GM18498 (cell line): ENCODE results near the gene CYBA.
A peak's percentile ranks its signal among the peaks of the same experiment; 100 is the strongest.

Experiments
- ATAC-seq: cut with Tn5 transposase; IDR thresholded peaks from one replicate; pipeline ENCODE4 v1.9.1; 2021; ENCODE audit warnings: mild to moderate bottlenecking, moderate library complexity; ENCODE audit not compliant: unreplicated experiment

Gene CYBA

DNA sequence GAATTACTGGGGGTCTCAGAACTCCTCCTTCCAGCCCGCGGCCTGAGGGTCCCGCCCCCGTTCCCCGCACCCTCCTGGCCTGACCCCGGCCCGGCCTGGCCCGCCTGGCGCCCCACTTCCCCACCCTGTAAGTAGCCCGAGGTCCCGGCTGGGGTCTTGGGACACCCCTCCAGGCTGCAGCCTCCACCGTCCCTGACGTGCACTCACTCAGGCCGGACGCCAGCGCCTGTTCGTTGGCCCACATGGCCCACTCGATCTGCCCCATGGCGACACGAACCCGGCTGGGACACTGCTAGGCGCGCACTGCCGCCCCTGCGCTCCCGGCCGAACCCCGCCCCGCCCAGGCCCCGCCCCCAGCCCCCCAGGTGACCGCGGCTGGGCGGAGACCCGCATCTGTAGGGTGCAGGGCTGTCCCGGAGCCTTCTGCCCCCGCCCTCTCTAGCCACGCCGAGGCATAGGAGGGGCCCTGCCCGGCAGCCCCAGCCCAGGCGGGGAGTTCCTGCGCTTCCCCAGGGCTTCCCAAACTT is at the start of gene CYBA:
TSS of gene CYBA (minus strand) at position 305 of the 527 bp plus-strand sequence. CDS start at position 265, 40 bp downstream.
- ATAC-seq = peak; percentile 73

GRCh38 chr16:88700322-88700635 is 49.4 kb upstream of the CYBA start:
- ATAC-seq = no peak

- no peak for ATAC-seq
These were observed 48.3 kb upstream of the CYBA start for GRCh38 chr16:88699180-88699579.

DNA sequence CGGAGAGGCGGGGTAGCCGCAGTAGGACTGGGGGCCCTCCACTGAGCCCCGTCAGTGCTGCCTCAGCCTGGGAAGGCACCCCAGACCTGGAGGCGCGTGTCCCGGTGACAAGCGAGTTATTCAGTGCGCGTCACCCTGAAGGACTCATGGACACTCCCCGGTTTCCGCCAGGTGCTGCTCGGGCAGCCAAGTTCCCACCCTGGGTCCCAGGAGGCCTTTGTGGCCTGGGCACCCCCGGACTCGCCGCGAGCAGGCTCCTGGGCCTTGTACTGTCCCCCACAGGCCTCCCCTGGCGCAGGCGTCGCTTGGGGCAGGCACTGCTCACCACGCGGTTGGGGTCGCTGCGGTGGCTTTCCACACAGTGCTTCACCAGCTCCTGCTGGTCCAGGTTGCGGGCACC is 47.8 kb upstream of the CYBA start:
- no peak for ATAC-seq

DNA sequence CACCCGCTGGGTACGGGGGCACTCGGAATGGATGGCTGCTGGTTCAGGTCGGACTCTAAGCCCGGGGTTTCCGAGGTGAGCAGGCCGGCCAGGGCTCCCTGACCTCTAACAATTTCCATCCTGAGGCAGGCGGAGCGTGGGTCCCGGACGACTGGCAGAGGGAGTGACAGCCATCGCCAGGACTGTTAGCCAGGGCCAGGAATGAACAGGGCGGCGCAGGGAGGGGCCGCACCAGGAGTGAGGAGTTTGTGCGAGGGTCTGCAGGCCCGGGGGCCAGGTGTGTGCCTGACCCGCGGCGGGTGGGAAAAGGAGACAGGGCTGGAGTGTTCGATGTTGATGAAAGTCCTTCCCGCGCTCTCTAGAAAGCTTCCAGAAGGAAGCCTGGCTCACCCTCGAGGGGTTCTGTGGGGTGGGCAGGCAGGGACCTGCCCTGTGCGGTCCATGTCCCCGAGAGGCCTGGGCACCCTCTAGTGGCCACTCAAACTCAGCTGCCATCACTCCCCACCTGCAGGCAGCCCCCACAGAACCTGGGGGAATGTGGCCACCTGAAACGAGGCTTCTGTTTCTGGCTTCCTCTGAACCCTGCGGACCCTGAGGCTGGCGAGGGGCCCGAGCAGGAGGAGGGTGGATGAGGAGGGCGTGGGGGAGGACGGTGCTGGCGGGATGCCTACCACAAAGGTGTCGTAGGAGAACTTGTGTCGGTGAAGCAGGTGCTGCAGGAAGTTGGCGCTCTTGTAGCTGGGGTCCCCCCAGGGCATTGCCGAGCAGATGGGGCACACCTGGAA is 47.2 kb upstream of the CYBA start:
- no peak for ATAC-seq

DNA sequence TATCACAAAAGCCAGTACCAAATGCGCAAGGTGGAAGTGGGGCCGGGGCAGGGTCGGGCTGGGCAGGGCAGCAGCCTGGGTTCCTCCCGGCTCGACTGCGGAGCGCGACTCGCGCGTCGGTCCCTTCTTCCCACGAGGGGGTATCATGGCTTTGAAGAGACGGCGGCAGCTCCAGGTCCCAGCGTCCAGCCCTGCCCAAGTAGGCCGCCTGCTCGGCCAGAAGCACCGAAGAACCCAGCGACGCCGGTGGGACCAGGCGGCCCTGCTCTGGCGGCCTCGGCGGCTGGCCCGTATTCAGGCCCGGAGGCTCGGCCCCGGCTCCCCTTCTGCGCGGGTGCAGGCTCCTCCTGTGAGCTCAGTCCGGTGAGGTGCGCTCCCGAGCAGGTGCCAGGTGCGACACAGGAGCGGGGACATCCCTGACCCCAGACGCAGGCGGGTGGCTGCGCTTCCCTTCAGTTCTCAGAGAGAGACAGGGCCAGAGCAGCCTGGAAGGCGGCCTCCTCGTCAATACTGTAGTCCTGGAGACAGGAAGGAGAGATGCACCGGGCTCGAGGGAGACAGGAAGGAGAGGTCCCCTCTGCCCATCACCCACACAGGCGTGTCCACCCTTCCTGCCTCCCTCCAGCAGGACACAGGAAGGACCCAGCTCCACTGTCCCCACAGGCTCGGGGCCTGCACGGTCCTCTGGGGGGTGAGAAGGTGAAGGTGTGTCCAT is 46.4 kb upstream of the CYBA start:
- no peak for ATAC-seq

DNA sequence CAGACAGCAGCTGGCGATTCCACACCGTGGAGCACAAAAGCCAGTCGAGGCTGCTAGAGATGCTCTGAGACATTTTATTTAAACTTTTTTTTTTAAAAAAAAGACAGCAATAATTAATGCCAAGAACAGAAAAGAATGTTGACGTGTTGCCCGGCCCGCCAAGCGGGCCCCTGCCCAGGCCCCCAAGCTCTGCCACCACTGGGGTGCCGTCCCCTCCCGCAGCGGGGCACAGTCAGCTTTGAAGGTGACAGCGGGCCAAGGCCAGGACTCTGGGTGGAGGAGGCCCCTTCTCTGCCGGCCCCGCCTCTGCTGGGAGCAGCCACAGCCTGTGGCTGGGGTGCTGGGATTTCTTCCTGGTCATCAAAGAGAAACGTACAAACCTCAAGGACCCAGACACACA is 45.6 kb upstream of the CYBA start:
- ATAC-seq = no peak

- ATAC-seq = no peak
These were observed 44.9 kb upstream of the CYBA start for GRCh38 chr16:88695753-88696152.

DNA sequence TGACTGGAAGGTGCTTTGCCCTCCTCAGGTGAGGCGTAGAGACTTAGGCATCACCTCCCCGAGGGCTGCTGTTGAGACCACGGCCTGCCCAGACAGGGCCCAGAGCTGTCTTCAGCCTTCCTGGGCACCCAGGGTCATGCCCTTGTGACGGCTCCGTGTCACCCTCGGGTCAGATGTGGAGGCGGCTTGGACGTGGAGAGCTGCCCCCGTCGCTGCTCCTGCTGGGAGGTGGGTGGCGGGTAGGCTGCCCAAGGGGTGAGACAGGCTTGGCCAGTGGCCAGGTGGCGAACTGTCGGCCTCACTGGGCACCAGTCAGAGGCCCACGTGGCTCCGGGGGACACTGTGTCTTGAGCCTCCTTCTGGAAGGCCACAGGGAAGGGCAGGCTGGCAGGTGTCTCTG is 44.4 kb upstream of the CYBA start:
- no peak for ATAC-seq

GRCh38 chr16:88694221-88695087 is 43.6 kb upstream of the CYBA start:
- no peak for ATAC-seq

DNA sequence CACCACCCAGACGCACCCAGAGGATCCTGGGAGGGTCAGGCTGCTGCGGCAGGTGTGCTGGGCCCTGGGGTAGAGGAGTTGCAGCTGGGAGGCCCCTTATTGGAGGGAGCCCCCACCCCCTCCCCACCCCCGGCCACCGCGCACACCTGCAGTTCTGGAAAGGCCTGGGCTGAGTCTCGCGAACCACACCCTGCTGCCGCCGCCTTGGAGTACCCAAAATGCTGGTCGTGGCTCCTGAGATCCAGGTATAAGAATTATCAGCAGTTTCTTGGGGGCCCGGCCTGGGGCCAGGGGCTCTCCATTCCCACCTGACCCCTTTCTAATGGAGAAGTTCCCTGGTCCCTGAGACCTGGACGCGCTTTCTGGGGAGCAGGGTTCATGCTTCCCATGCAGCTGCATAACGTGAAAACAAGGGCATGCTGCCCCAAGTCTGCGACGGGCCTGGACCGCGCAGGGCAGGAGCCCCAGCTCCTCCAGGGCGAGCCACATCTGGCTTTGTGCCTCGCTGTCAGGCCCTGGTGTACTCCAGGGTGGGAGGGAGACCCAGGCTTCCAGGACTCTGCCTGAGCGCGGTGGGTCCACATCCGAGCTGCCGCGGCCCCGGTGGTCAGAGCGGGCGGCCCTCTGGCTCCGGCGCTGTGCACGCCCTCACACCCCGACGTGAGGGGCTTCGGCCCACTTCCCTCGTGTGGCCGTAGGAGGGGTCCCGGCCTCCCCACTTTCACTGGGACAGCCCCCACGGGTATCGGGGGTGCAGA is 42.7 kb upstream of the CYBA start:
- no peak for ATAC-seq

GRCh38 chr16:88692861-88693260 is 42.0 kb upstream of the CYBA start:
- ATAC-seq = no peak

DNA sequence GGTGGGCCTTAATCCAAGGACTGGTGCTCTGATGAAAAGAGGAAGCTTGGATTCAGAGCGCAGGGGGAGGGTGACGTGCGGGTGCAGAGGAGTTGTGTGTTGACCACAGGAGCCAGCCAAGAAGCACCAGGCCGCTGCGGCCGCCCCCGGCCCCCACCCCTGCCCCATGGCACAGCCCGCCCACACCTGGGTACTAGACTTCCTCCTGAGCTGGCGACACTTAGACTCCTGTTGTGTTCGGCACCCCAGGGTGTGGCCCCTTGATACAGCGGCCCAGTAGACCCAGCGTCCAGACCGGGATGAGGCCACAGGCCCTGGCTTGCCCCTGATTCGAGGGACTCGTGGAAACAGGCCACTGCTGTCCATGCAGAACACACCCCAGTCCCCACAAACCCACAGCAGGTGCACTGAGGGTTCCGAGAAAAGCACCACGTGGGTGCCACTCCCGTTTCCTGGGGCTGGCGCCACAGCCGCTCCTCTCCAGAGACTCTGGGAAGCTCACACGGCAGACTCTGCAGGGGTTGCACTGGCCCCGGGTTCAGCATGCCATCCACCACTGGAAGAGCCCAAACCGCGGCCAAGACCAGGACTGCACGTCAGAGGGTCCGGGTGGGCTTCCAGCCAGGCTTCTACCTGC is 41.2 kb upstream of the CYBA start:
- no peak for ATAC-seq

- no peak for ATAC-seq
These were observed 40.4 kb upstream of the CYBA start for GRCh38 chr16:88691129-88691813.

- ATAC-seq = no peak
These were observed 39.7 kb upstream of the CYBA start for GRCh38 chr16:88690341-88691128.

DNA sequence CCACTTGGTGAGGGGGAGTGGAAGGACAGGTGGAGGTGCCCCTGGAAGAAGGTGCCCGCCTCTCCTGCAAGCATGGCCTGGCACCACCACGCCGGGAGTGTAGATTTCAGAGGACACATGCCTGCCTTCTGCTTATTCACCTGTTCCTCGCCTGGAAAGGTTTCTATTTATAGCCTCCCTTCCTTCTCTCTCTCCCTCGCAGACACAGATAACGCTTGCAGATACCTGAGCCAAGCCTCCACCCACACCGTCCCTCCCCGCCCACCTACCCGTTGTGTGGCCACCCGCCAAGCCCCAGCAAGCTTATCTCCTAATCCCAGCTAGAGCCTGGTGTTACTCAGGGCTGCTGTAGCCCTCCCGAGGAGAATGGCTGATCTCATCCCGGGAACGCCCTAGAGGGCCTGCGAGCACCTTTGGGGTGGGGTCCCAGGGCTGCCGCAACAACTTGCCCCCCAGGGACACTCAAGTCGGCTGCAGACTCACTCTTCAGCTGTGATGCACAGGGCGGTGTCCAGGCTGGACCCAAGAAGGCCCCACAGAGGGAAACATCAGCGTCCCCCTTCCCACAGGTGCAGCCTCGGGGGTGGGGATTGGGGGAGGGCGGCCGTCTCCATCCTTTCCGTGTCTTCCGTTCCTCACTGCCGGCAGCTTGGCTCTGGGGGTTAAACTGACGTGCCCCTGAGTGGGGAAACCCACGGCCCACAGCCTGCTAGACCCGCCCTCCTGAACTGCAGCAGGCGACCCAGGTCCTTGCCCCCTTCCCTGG is 37.3 kb upstream of the CYBA start:
- no peak for ATAC-seq

DNA sequence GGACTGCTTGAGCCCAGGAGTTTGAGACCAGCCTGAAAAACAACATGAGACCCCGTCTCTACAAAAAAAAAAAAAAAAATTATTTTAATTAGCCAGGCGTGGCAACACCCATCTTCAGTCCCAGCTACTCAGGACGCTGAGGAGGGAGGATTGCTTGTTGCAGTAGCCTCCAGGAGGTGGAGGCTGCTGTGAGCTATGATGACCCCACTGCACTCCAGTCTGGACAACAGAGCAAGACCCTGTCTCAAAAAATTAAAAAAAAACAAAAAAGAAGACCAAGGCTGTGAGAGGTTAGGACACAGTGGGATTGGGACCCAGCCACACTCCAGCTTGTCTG is 36.8 kb upstream of the CYBA start:
- ATAC-seq = no peak

DNA sequence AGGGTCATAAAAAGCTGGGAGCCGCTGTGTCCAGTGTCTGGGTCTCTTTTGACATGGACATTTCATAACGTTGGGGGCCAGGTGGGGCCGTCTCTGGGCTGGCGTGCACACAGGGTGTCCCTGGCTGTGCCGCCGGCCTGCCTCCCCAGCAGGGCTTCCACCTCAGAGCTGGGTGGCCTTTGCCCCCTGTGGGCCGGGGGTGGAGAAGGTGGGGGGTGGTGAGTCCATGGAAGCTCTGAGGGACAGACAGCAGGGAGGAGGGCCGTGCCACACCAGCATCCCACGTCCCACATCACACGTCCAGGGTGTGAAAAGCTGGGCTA is 36.4 kb upstream of the CYBA start:
- ATAC-seq = no peak
